Stimulated activated CD4-positive, alpha-beta T cell treated with anti-CD3 and anti-CD28 coated beads, Interleukin-15, amount 100 ng/mL, for 24 hours (primary cell): ENCODE measurements around the gene AUTS2.
"Not testable (repeated sequence)": the region's sequence is repeated elsewhere in the genome, so short reads cannot be mapped to it uniquely, and the experiment has no call there.

Source experiments
- DNase-seq: peaks from one replicate; pipeline ENCODE4 v3.0.0-alpha.2; 2020

Gene AUTS2

GRCh38 chr7:70233776-70234175 lies 635.5 kb downstream of the AUTS2 start:
- no peak for DNase-seq

GRCh38 chr7:70237256-70237655 lies 639.0 kb downstream of the AUTS2 start:
- no peak for DNase-seq

- no peak for DNase-seq
These were observed 639.7 kb downstream of the AUTS2 start for GRCh38 chr7:70237831-70238575.

- no peak for DNase-seq
These were observed 641.6 kb downstream of the AUTS2 start for GRCh38 chr7:70239918-70240317.

- no peak for DNase-seq
These were observed 642.6 kb downstream of the AUTS2 start for GRCh38 chr7:70240873-70241272.

- no peak for DNase-seq
These were observed 643.4 kb downstream of the AUTS2 start for GRCh38 chr7:70241536-70242175.

- DNase-seq, result no peak
These were observed 644.6 kb downstream of the AUTS2 start for GRCh38 chr7:70242826-70243225.

- no peak for DNase-seq
These were observed 645.2 kb downstream of the AUTS2 start for GRCh38 chr7:70243443-70243842.

GRCh38 chr7:70257921-70258320 lies 659.6 kb downstream of the AUTS2 start:
- DNase-seq, result no peak

- DNase-seq, result no peak
These were observed 661.2 kb downstream of the AUTS2 start for GRCh38 chr7:70259502-70259901.

GRCh38 chr7:70263471-70264255 lies 665.4 kb downstream of the AUTS2 start:
- no peak for DNase-seq

- no peak for DNase-seq
These were observed 667.9 kb downstream of the AUTS2 start for GRCh38 chr7:70266186-70266585.

GRCh38 chr7:70267381-70268120 lies 669.3 kb downstream of the AUTS2 start:
- no peak for DNase-seq

GRCh38 chr7:70268179-70268578 lies 669.9 kb downstream of the AUTS2 start:
- no peak for DNase-seq

GRCh38 chr7:70270149-70270548 lies 671.9 kb downstream of the AUTS2 start:
- no peak for DNase-seq

- DNase-seq, result no peak
These were observed 673.4 kb downstream of the AUTS2 start for GRCh38 chr7:70271617-70272081.

GRCh38 chr7:70275570-70275969 lies 677.3 kb downstream of the AUTS2 start:
- DNase-seq, result not testable (repeated sequence)

- DNase-seq, result no peak
These were observed 686.9 kb downstream of the AUTS2 start for GRCh38 chr7:70285187-70285586.

- no peak for DNase-seq
These were observed 687.6 kb downstream of the AUTS2 start for GRCh38 chr7:70285854-70286253.

- DNase-seq, result no peak
These were observed 690.6 kb downstream of the AUTS2 start for GRCh38 chr7:70288781-70289456.

- no peak for DNase-seq
These were observed 694.4 kb downstream of the AUTS2 start for GRCh38 chr7:70292716-70293115.

- DNase-seq, result no peak
These were observed 696.1 kb downstream of the AUTS2 start for GRCh38 chr7:70294211-70294911.
